Stimulated activated CD4-positive, alpha-beta T cell treated with anti-CD3 and anti-CD28 coated beads, TNF-alpha, amount 100 ng/mL, for 1 hour (primary cell): Measurements from ENCODE around the gene LIPA.

ENCODE experiments used
- DNase-seq, 3 donors: peaks; one replicate each; pipeline ENCODE4 v3.0.0-alpha.2; 2020; ENCODE audit warnings: low read depth in 3 of 3, low spot score in 1 of 3

Gene LIPA

GRCh38 chr10:89241486-89242344 lies 9.9 kb downstream of the LIPA start:
- no peak for DNase-seq

GRCh38 chr10:89241026-89241425 lies 10.5 kb downstream of the LIPA start:
- no peak for DNase-seq

GRCh38 chr10:89240519-89240918 lies 11.1 kb downstream of the LIPA start:
- no peak for DNase-seq

- no peak for DNase-seq
Observed at GRCh38 chr10:89238956-89239644, 12.5 kb downstream of the LIPA start.

- no peak for DNase-seq
Observed at GRCh38 chr10:89237849-89238248, 13.7 kb downstream of the LIPA start.

GRCh38 chr10:89236226-89236797 lies 15.3 kb downstream of the LIPA start:
- no peak for DNase-seq

DNA sequence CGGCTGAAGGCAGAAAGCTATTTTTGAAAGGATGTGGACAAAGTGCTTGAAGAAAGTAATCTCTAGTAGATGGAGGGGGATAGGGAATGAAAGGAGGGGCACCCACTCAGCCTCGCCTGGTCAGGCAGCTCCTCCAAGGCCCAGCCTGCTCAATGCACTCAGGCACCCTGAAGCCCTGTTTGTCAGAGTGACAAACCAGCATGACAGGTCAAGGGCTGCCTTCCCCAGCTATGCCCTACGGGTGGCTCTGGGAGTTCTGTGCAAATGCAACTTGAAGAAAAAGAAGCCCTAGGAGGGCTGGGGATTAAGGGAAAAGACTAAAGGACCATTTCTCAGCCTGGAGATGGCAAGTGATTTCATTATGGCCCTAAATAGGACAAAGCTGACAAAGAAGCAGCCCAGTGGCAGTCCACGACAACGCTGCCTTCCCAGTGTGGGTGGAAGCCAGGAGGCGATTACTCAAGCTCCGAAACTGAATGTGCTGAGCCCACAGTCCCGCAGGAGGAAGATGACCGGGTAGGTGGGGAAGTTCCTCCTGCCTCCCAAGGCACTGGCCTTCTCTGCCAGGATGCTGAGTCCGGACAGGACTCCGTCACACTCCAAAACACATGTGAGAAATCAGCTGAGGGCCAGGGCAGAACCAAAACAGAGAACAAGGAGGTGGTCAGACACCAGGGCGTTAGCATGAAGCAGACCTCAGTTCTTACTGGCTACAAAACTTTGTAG lies 16.3 kb downstream of the LIPA start:
- DNase-seq: no peak

DNA sequence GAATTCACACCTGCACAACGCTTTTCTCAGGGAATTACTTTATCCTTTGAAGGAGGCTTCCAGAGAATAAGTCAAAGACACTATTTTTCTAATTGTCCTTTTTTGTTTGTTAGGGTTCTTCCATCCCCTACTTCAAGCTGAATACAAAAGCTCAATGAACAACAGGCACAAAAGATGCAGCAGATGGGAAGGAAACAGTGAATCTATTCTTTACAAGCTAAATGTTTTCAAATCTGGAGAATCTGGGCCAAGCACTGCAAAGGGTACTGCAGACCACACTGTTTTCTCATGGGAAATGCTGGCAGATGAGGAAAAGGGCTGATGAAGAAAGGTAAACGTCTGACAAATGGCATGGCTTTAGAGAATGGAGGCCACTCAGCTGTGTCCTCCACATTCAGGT lies 18.5 kb downstream of the LIPA start:
- no peak for DNase-seq

- no peak for DNase-seq
Observed at GRCh38 chr10:89228962-89229361, 22.6 kb downstream of the LIPA start.

DNA sequence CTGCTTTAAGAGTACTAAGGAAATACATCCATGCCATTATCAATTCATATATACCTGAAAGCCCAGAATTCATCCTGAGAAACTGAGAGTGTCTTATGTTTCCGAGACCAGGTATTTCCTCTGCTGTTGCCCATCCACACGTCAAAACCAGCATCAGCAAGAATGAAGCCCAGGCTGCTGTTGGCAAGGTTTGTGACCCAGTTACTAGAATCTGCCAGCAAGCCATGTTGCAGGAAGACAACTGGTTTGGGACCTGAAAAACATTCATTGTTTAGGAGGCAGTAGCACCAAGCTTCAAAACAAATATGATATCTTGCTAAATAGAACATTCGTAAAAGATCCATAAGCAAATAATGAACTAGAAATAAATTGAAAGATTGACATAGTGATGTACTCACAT lies 23.4 kb downstream of the LIPA start:
- no peak for DNase-seq

DNA sequence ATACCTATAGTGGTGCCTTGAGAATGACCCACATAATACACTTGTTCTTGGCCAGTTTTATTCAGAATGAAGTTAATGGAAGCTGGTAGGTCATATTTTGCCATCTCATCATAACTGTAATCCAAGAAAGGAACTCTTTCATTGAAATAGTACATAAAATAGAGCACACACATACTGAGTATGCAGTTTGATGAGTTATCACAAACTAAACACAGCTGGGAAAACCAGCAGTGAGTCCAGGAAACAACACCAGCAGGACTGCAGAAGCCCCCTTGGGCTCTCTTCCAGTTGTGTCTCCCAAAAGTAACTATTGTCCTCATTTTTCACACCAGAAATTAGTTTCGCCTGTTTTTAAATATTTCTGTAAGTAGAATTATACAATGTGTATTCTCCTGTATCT lies 24.7 kb downstream of the LIPA start:
- no peak for DNase-seq

GRCh38 chr10:89224739-89225443 lies 26.7 kb downstream of the LIPA start:
- no peak for DNase-seq

GRCh38 chr10:89221919-89222318 lies 29.7 kb downstream of the LIPA start:
- no peak for DNase-seq

GRCh38 chr10:89219513-89220218 lies 31.9 kb downstream of the LIPA start:
- no peak for DNase-seq

DNA sequence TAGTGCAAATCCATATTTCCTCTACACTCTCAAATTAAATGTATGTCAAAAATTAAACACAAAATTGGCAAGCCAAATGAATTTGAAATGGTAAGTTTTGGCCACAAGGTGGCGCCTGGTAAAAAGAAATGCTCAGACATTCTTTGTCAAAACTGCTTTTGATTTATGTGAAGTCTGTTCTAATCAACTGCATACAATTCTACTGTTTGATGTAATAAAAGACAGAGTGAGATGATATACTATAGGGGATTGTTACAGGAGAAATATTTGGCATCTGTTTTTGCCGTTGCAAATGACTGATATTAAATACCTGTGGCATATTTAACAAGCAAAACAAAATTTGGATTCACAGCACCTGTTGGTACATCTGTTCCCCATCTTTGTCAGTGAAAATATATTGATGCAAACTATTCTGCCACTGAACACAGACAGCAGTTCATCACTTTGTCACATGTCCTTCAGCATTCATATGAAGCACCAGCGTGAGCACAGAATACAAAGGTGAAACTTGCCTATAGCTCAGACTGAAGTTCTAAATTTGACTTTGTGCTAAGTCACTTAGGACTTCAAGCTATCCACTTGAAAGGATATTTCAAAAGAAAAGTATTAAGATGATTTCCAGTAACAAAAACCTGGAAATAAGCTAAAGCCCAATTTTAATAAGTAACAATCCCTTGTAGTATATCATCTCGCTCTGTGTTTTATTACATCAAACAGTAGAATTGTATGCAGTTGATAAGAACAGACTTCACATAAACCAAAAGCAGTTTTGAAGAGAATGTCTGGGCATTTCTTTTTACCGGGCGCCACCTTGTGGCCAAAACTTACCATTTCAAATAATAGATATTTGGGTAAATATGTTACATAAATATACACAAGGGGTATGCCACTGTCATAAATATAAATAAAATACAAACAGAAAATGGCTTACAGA lies 34.3 kb downstream of the LIPA start:
- peak; percentile 20 to 46 (median 25) for DNase-seq

DNA sequence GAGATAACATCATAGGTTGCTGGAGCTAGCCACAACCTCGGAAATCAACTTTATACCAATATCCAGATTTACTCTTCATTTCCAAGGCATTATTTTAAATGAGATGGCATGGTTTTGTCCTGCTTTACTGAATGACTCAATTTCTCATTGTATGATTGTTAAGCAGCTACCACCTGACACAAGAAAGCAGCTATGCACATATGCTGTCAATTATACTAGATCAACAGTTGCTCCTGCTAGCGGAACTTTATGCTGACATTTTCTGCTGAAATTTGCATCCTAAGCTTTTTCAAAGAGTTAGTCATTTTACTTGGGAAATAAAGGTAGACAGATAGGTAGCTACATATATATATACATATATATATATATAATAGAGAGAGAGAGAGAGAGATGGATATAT lies 35.5 kb downstream of the LIPA start:
- DNase-seq: no peak

DNA sequence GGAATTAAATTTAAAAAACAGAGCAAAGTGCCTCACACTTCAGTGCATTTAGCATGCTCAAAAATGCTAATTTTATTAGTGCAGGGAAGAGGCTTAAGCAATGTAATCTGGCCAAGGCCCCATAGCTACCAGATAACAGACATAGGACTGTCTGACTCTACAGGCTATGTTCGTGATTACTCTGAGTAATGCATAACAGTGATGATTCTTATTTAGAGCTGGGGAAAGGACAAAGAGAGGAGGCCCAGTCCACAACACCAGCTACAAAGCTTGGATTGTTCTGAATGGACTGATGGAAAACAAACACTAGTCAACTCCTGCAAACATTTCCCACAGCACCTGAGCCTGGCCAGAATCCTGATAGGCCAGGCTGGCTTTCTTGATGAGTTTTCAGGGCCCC lies 36.1 kb downstream of the LIPA start:
- no peak for DNase-seq

DNA sequence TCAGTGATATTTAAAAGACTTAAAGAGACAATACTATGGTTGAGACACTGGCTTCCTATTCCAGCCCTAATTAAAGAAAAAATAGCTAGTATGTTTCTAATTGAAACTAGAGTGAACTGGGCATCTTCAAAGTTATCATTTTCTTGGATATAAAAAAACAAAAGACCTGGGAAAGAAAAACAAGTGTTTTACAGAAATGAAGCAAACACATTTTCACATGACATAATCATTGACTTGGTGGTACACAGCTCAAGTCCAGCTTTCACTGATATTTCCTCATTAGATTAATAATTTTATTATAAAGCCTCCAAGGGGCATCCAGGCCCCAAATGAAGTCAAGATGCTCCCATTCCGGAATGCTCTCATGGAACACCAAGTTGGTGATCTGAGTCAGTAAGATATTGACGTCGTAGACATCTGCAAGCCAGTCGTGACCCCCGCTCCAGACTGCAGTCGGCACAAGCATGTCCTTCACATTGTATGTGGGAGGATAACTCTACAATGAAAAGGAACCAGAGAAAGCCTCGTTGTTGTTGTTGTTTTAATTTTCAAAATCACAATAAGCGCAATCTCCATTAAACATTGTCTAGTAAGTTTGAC lies 36.9 kb downstream of the LIPA start:
- no peak for DNase-seq
